Stimulated activated CD4-positive, alpha-beta T cell treated with anti-CD3 and anti-CD28 coated beads, Interleukin-15, amount 100 ng/mL, for 24 hours (primary cell): ENCODE data around the gene DAP3.
"Not testable (repeated sequence)": the region's sequence is repeated elsewhere in the genome, so short reads cannot be mapped to it uniquely, and the experiment has no call there.

ENCODE experiments used
- DNase-seq: peaks from one replicate; pipeline ENCODE4 v3.0.0-alpha.2; 2020

The DAP3 gene

GRCh38 chr1:155689081-155689607 is at the start of gene DAP3:
DAP3 (plus strand) TSS chr1:155689091; CDS start chr1:155709780, 20,689 bp downstream.
- DNase-seq, result not testable (repeated sequence)

GRCh38 chr1:155640367-155640766 is 48.5 kb upstream of the DAP3 start:
- DNase-seq, result no peak

GRCh38 chr1:155642559-155643180 is 46.2 kb upstream of the DAP3 start:
- not testable (repeated sequence) for DNase-seq

GRCh38 chr1:155643230-155643629 is 45.7 kb upstream of the DAP3 start:
- DNase-seq, result no peak

GRCh38 chr1:155645034-155645598 is 43.8 kb upstream of the DAP3 start:
- DNase-seq, result no peak

- DNase-seq, result no peak
Observed at GRCh38 chr1:155645648-155646047, 43.2 kb upstream of the DAP3 start.

- DNase-seq, result no peak
Observed at GRCh38 chr1:155646307-155646706, 42.6 kb upstream of the DAP3 start.

- no peak for DNase-seq
Observed at GRCh38 chr1:155648207-155649147, 40.4 kb upstream of the DAP3 start.

- DNase-seq, result no peak
Observed at GRCh38 chr1:155649676-155650075, 39.2 kb upstream of the DAP3 start.

- no peak for DNase-seq
Observed at GRCh38 chr1:155650231-155650757, 38.6 kb upstream of the DAP3 start.

GRCh38 chr1:155651861-155652661 is 36.8 kb upstream of the DAP3 start:
- DNase-seq, result no peak

- no peak for DNase-seq
Observed at GRCh38 chr1:155652951-155653350, 35.9 kb upstream of the DAP3 start.

GRCh38 chr1:155657463-155657862 is 31.4 kb upstream of the DAP3 start:
- DNase-seq, result no peak

GRCh38 chr1:155661239-155661638 is 27.7 kb upstream of the DAP3 start:
- DNase-seq, result not testable (repeated sequence)

- no peak for DNase-seq
Observed at GRCh38 chr1:155669233-155670162, 19.4 kb upstream of the DAP3 start.

GRCh38 chr1:155671750-155672149 is 17.1 kb upstream of the DAP3 start:
- no peak for DNase-seq

- DNase-seq, result no peak
Observed at GRCh38 chr1:155673003-155673402, 15.9 kb upstream of the DAP3 start.

- no peak for DNase-seq
Observed at GRCh38 chr1:155678027-155678426, 10.9 kb upstream of the DAP3 start.

GRCh38 chr1:155678992-155679391 is 9.9 kb upstream of the DAP3 start:
- not testable (repeated sequence) for DNase-seq

- DNase-seq, result no peak
Observed at GRCh38 chr1:155680531-155680930, 8.4 kb upstream of the DAP3 start.

- DNase-seq, result no peak
Observed at GRCh38 chr1:155681776-155682175, 7.1 kb upstream of the DAP3 start.
